ENCODE data around the gene GRHL3. TPM values are rescaled to one million over a fixed set of nuclear protein-coding genes. Genes with fewer than 3 reads are reported as not detected.

The GRHL3 gene
- total RNA-seq, 1 donor from 2014 or later: 2.5 TPM

- no peak for DNase-seq (ENCODE audit: low read depth)
These were observed 25.5 kb upstream of the GRHL3 start for GRCh38 chr1:24293392-24294227.

GRCh38 chr1:24294228-24294672 is 24.9 kb upstream of the GRHL3 start:
- peak; percentile 99 for DNase-seq (ENCODE audit: low read depth)

GRCh38 chr1:24294716-24295371 is 24.3 kb upstream of the GRHL3 start:
- DNase-seq (ENCODE audit: low read depth): peak; percentile 99

GRCh38 chr1:24295535-24295934 is 23.6 kb upstream of the GRHL3 start:
- DNase-seq (ENCODE audit: low read depth): no peak

GRCh38 chr1:24297187-24297851 is 21.8 kb upstream of the GRHL3 start:
- no peak for DNase-seq (ENCODE audit: low read depth)

GRCh38 chr1:24297852-24298232 is 21.3 kb upstream of the GRHL3 start:
- no peak for DNase-seq (ENCODE audit: low read depth)

GRCh38 chr1:24298606-24299005 is 20.6 kb upstream of the GRHL3 start:
- no peak for DNase-seq (ENCODE audit: low read depth)

GRCh38 chr1:24299901-24300300 is 19.3 kb upstream of the GRHL3 start:
- no peak for DNase-seq (ENCODE audit: low read depth)

- no peak for DNase-seq (ENCODE audit: low read depth)
These were observed 18.0 kb upstream of the GRHL3 start for GRCh38 chr1:24300971-24301784.

- DNase-seq (ENCODE audit: low read depth): no peak
These were observed 17.4 kb upstream of the GRHL3 start for GRCh38 chr1:24301785-24302175.

GRCh38 chr1:24302209-24302611 is 16.9 kb upstream of the GRHL3 start:
- no peak for DNase-seq (ENCODE audit: low read depth)

- no peak for DNase-seq (ENCODE audit: low read depth)
These were observed 15.6 kb upstream of the GRHL3 start for GRCh38 chr1:24303600-24303999.

GRCh38 chr1:24304763-24305162 is 14.4 kb upstream of the GRHL3 start:
- DNase-seq (ENCODE audit: low read depth): no peak

GRCh38 chr1:24308365-24309015 is 10.7 kb upstream of the GRHL3 start:
- DNase-seq (ENCODE audit: low read depth): no peak

- peak; percentile 82 for DNase-seq (ENCODE audit: low read depth)
These were observed 9.2 kb upstream of the GRHL3 start for GRCh38 chr1:24309762-24310485.

- DNase-seq (ENCODE audit: low read depth): no peak
These were observed 7.9 kb upstream of the GRHL3 start for GRCh38 chr1:24311234-24311633.

- DNase-seq (ENCODE audit: low read depth): no peak
These were observed 7.4 kb upstream of the GRHL3 start for GRCh38 chr1:24311741-24312140.

- no peak for DNase-seq (ENCODE audit: low read depth)
These were observed 3.8 kb upstream of the GRHL3 start for GRCh38 chr1:24315391-24315790.

- DNase-seq (ENCODE audit: low read depth): no peak
These were observed 2.5 kb upstream of the GRHL3 start for GRCh38 chr1:24316645-24317044.

GRCh38 chr1:24317081-24317480 is 2.1 kb upstream of the GRHL3 start:
- DNase-seq (ENCODE audit: low read depth): peak; percentile 47
